Choroid plexus epithelial cell (primary cell): ENCODE data around the gene PRRX2.
"Not testable (repeated sequence)": the region's sequence is repeated elsewhere in the genome, so short reads cannot be mapped to it uniquely, and the experiment has no call there.

ENCODE experiments used
- DNase-seq: peaks from one replicate; pipeline ENCODE4 v3.0.0-alpha.2; 2010; ENCODE audit warnings: low read depth
- H3K4me3 ChIP-seq: 2 replicates; pipeline ENCODE4 v1.5.1; 2011; ENCODE audit warnings: low read depth, mild to moderate bottlenecking, control low read depth, low read length, moderate library complexity
- CTCF ChIP-seq: conservative IDR thresholded peaks from 2 replicates; pipeline ENCODE4 v1.5.1; 2011; ENCODE audit warnings: low read depth, mild to moderate bottlenecking, control low read depth, inconsistent platforms, low read length, moderate library complexity

The PRRX2 gene

GRCh38 chr9:129630967-129631673 lies 34.3 kb upstream of the PRRX2 start:
- peak; percentile 61 for DNase-seq
- no peak overlapping the region for H3K4me3 ChIP-seq
- no peak for TF ChIP-seq CTCF

GRCh38 chr9:129631674-129632129 lies 33.7 kb upstream of the PRRX2 start:
- H3K4me3 ChIP-seq, result no peak overlapping the region
- no peak for TF ChIP-seq CTCF

GRCh38 chr9:129632460-129632859 lies 33.0 kb upstream of the PRRX2 start:
- TF ChIP-seq CTCF, result no peak
- DNase-seq, result no peak
- no peak overlapping the region for H3K4me3 ChIP-seq

More at GRCh38 chr9:129631674-129632129, 33.7 kb upstream of the PRRX2 start:
- no peak for DNase-seq

GRCh38 chr9:129633207-129633606 lies 32.2 kb upstream of the PRRX2 start:
- TF ChIP-seq CTCF, result no peak
- DNase-seq, result no peak

GRCh38 chr9:129633848-129634247 lies 31.6 kb upstream of the PRRX2 start:
- DNase-seq, result no peak
- H3K4me3 ChIP-seq, result no peak overlapping the region
- no peak for TF ChIP-seq CTCF

More at GRCh38 chr9:129633207-129633606, 32.2 kb upstream of the PRRX2 start:
- no peak overlapping the region for H3K4me3 ChIP-seq

GRCh38 chr9:129635099-129636065 lies 30.1 kb upstream of the PRRX2 start:
- no peak for TF ChIP-seq CTCF
- DNase-seq, result no peak
- no peak overlapping the region for H3K4me3 ChIP-seq

- not testable (repeated sequence) for DNase-seq, H3K4me3 ChIP-seq
These were observed 29.1 kb upstream of the PRRX2 start for GRCh38 chr9:129636343-129636742.
